ENCODE measurements around the gene NCBP2.

GRCh38 chr3:196941729-196942225 is 551 bp downstream of the NCBP2 start:
- no peak for TF ChIP-seq CTCF (IDR thresholded peaks at IDR 0.05; ENCODE audit: extremely low read depth in 1 of 2, insufficient read depth in 1 of 2, low read depth in 1 of 2, low read length in 2 of 2)
- TF ChIP-seq POLR2A (IDR thresholded peaks at IDR 0.05; ENCODE audit: low read depth, low read length), result no peak
- no peak for TF ChIP-seq POLR2AphosphoS5 (IDR thresholded peaks at IDR 0.05; ENCODE audit: insufficient read depth, low read depth, low read length)
- no peak for TF ChIP-seq EZH2 (IDR thresholded peaks at IDR 0.05; ENCODE audit: borderline replicate concordance, low read depth, low read length, severe bottlenecking)
- no peak for TF ChIP-seq MAX (IDR thresholded peaks at IDR 0.05; ENCODE audit: insufficient read depth, insufficient read length)
- no peak for TF ChIP-seq JUN (IDR thresholded peaks at IDR 0.05; ENCODE audit: borderline replicate concordance, insufficient read depth, insufficient read length, low read depth)

All from endothelial cell of umbilical vein (primary cell).